A549 treated with AZD9567 at 1 μM for 4 hours (cell line): ENCODE results near the gene EMX2. TPM values are rescaled to one million over a fixed set of nuclear protein-coding genes. Genes with fewer than 3 reads are reported as not detected.

Experiments used
- total RNA-seq: library from RNA; stranded (reverse); fragments of 200-300 nt; extraction: Qiagen RNA extraction; gene quantifications from 5 replicates; pipeline ENCODE4 v1.2.3, GENCODE V29; 2022; ENCODE audit not compliant: insufficient read depth

EMX2 gene
- total RNA-seq = not detected in 5 replicates

GRCh38 chr10:117542706-117543224 is at the start of gene EMX2:
EMX2 (plus strand) TSS chr10:117542746; CDS start chr10:117543268, 522 bp downstream.

Other genes with a start within 250 kb of the EMX2 start
- gene PDZD8, start 167.3 kb upstream of the EMX2 start, total RNA-seq = 18.7 to 41.6 TPM (median 22.8 TPM) in 5 replicates